ENCODE results near the gene DRAXIN.

DRAXIN gene

GRCh38 chr1:11668516-11668915 lies 23.0 kb upstream of the DRAXIN start:
- no peak overlapping the region for H3K9ac ChIP-seq (ENCODE audit: insufficient read length)
- peaks cover 3% of the 10 kb centered on the region; the same call in 1 of the 2 replicates for H3K36me3 ChIP-seq (ENCODE audit: insufficient read depth, low read length)

GRCh38 chr1:11670747-11671146 lies 20.8 kb upstream of the DRAXIN start:
- Histone ChIP-seq H3K9me3 (ENCODE audit: low read depth, low read length) (no peaks in the 10 kb centered on the region), H3K9ac (ENCODE audit: insufficient read length) (no peak overlapping the region), H3K27ac (no peak overlapping the region), H3K4me3 (no peak overlapping the region), H3K36me3 (ENCODE audit: insufficient read depth, low read length) (peaks cover 20% of the 10 kb centered on the region; the same call in 1 of the 2 replicates)
- TF ChIP-seq EZH2 (IDR thresholded peaks at IDR 0.05) (no peak), POLR2AphosphoS5 (IDR thresholded peaks at IDR 0.05; ENCODE audit: borderline replicate concordance, low read depth, low read length) (no peak), FOXP2 (optimal IDR thresholded peaks at IDR 0.05; ENCODE audit: control extremely low read depth, extremely low read length, insufficient read depth) (no peak)
- no peak for DNase-seq (ENCODE audit: low read depth, low spot score)

More at GRCh38 chr1:11668516-11668915, 23.0 kb upstream of the DRAXIN start:
- Histone ChIP-seq H3K27ac (no peak overlapping the region), H3K9me3 (ENCODE audit: low read depth, low read length) (no peaks in the 10 kb centered on the region), H3K4me3 (no peak overlapping the region)
- TF ChIP-seq POLR2AphosphoS5 (IDR thresholded peaks at IDR 0.05; ENCODE audit: borderline replicate concordance, low read depth, low read length) (no peak), EZH2 (IDR thresholded peaks at IDR 0.05) (no peak), FOXP2 (optimal IDR thresholded peaks at IDR 0.05; ENCODE audit: control extremely low read depth, extremely low read length, insufficient read depth) (no peak)
- no peak for DNase-seq (ENCODE audit: low read depth, low spot score)

- no peak for TF ChIP-seq EZH2 (IDR thresholded peaks at IDR 0.05)
- TF ChIP-seq FOXP2 (optimal IDR thresholded peaks at IDR 0.05; ENCODE audit: control extremely low read depth, extremely low read length, insufficient read depth): no peak
- TF ChIP-seq POLR2AphosphoS5 (IDR thresholded peaks at IDR 0.05; ENCODE audit: borderline replicate concordance, low read depth, low read length): no peak
- H3K4me3 ChIP-seq: no peak overlapping the region
- no peak for DNase-seq (ENCODE audit: low read depth, low spot score)
- peaks cover 24% of the 10 kb centered on the region; the same call in 1 of the 2 replicates for H3K36me3 ChIP-seq (ENCODE audit: insufficient read depth, low read length)
- H3K27ac ChIP-seq: no peak overlapping the region
- no peaks in the 10 kb centered on the region for H3K9me3 ChIP-seq (ENCODE audit: low read depth, low read length)
- H3K9ac ChIP-seq (ENCODE audit: insufficient read length): no peak overlapping the region
These were observed 20.3 kb upstream of the DRAXIN start for GRCh38 chr1:11671205-11671543.

- DNase-seq (ENCODE audit: low read depth, low spot score): no peak
- Histone ChIP-seq H3K4me3 (no peak overlapping the region), H3K27ac (no peak overlapping the region)
These were observed 19.8 kb upstream of the DRAXIN start for GRCh38 chr1:11671544-11672286.

GRCh38 chr1:11673089-11673769 lies 18.3 kb upstream of the DRAXIN start:
- H3K27ac ChIP-seq: no peak overlapping the region
- no peak overlapping the region for H3K4me3 ChIP-seq
- H3K36me3 ChIP-seq (ENCODE audit: insufficient read depth, low read length): peaks cover 29% of the 10 kb centered on the region; the same call in 1 of the 2 replicates
- no peaks in the 10 kb centered on the region for H3K9me3 ChIP-seq (ENCODE audit: low read depth, low read length)
- no peak overlapping the region for H3K9ac ChIP-seq (ENCODE audit: insufficient read length)
- DNase-seq (ENCODE audit: low read depth, low spot score): no peak
- no peak for TF ChIP-seq EZH2 (IDR thresholded peaks at IDR 0.05)
- TF ChIP-seq FOXP2 (optimal IDR thresholded peaks at IDR 0.05; ENCODE audit: control extremely low read depth, extremely low read length, insufficient read depth): no peak
- TF ChIP-seq POLR2AphosphoS5 (IDR thresholded peaks at IDR 0.05; ENCODE audit: borderline replicate concordance, low read depth, low read length): no peak

More at GRCh38 chr1:11671544-11672286, 19.8 kb upstream of the DRAXIN start:
- Histone ChIP-seq H3K36me3 (ENCODE audit: insufficient read depth, low read length) (peaks cover 29% of the 10 kb centered on the region; the same call in 1 of the 2 replicates), H3K9me3 (ENCODE audit: low read depth, low read length) (no peaks in the 10 kb centered on the region), H3K9ac (ENCODE audit: insufficient read length) (no peak overlapping the region)
- TF ChIP-seq POLR2AphosphoS5 (IDR thresholded peaks at IDR 0.05; ENCODE audit: borderline replicate concordance, low read depth, low read length) (peak; percentile 10; the same call in 1 of the 2 replicates), FOXP2 (optimal IDR thresholded peaks at IDR 0.05; ENCODE audit: control extremely low read depth, extremely low read length, insufficient read depth) (no peak)

GRCh38 chr1:11674488-11674887 lies 17.0 kb upstream of the DRAXIN start:
- Histone ChIP-seq H3K27ac (no peak overlapping the region), H3K9ac (ENCODE audit: insufficient read length) (no peak overlapping the region), H3K4me3 (no peak overlapping the region), H3K9me3 (ENCODE audit: low read depth, low read length) (no peaks in the 10 kb centered on the region), H3K36me3 (ENCODE audit: insufficient read depth, low read length) (peaks cover 29% of the 10 kb centered on the region; the same call in 1 of the 2 replicates)
- no peak for DNase-seq (ENCODE audit: low read depth, low spot score)
- TF ChIP-seq POLR2AphosphoS5 (IDR thresholded peaks at IDR 0.05; ENCODE audit: borderline replicate concordance, low read depth, low read length) (no peak), FOXP2 (optimal IDR thresholded peaks at IDR 0.05; ENCODE audit: control extremely low read depth, extremely low read length, insufficient read depth) (no peak), EZH2 (IDR thresholded peaks at IDR 0.05) (no peak)

- H3K27ac ChIP-seq: no peak overlapping the region
- no peaks in the 10 kb centered on the region for H3K9me3 ChIP-seq (ENCODE audit: low read depth, low read length)
- peaks cover 29% of the 10 kb centered on the region; the same call in 1 of the 2 replicates for H3K36me3 ChIP-seq (ENCODE audit: insufficient read depth, low read length)
- no peak for TF ChIP-seq FOXP2 (optimal IDR thresholded peaks at IDR 0.05; ENCODE audit: control extremely low read depth, extremely low read length, insufficient read depth)
- no peak for TF ChIP-seq EZH2 (IDR thresholded peaks at IDR 0.05)
- TF ChIP-seq POLR2AphosphoS5 (IDR thresholded peaks at IDR 0.05; ENCODE audit: borderline replicate concordance, low read depth, low read length): no peak
- H3K9ac ChIP-seq (ENCODE audit: insufficient read length): no peak overlapping the region
- DNase-seq (ENCODE audit: low read depth, low spot score): no peak
- H3K4me3 ChIP-seq: no peak overlapping the region
These were observed 16.2 kb upstream of the DRAXIN start for GRCh38 chr1:11675325-11675724.

- TF ChIP-seq EZH2 (IDR thresholded peaks at IDR 0.05): no peak
- TF ChIP-seq FOXP2 (optimal IDR thresholded peaks at IDR 0.05; ENCODE audit: control extremely low read depth, extremely low read length, insufficient read depth): no peak
- no peak for TF ChIP-seq POLR2AphosphoS5 (IDR thresholded peaks at IDR 0.05; ENCODE audit: borderline replicate concordance, low read depth, low read length)
- no peaks in the 10 kb centered on the region for H3K9me3 ChIP-seq (ENCODE audit: low read depth, low read length)
- H3K4me3 ChIP-seq: no peak overlapping the region
- H3K27ac ChIP-seq: no peak overlapping the region
- DNase-seq (ENCODE audit: low read depth, low spot score): no peak
- H3K9ac ChIP-seq (ENCODE audit: insufficient read length): no peak overlapping the region
- H3K36me3 ChIP-seq (ENCODE audit: insufficient read depth, low read length): peaks cover 29% of the 10 kb centered on the region; the same call in 1 of the 2 replicates
These were observed 15.0 kb upstream of the DRAXIN start for GRCh38 chr1:11676386-11677103.

All from SK-N-MC (cell line).